ENCODE measurements around the gene NPM1.
"Not testable (repeated sequence)": the region's sequence is repeated elsewhere in the genome, so short reads cannot be mapped to it uniquely, and the experiment has no call there.

The NPM1 gene

DNA sequence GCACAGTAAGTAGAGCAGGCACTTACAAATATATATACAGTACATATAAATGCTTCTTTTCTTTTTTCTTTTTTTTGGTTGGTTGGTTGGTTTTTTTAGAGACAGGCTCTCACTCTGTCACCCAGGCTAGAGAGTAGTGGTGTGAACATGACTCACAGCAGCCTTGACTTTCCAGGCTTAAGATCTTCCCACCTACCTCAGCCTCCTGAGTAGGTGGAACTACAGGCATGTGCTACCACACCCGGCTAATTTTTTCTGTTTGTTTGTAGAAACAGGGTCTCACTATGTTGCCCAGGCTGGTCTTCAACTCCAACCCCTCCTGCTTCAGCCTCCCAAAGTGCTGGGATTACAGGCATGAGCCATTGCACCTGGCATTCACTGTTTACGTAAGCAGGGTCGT is 2.6 kb upstream of the NPM1 start:
- DNase-seq (ENCODE audit: low read depth in 3 of 3, low spot score in 1 of 3): not testable (repeated sequence)

- DNase-seq (ENCODE audit: low read depth in 3 of 3, low spot score in 1 of 3): no peak
Measured at GRCh38 chr5:171386006-171386671, 1.5 kb upstream of the NPM1 start.

- no peak for DNase-seq (ENCODE audit: low read depth in 3 of 3, low spot score in 1 of 3)
Measured at GRCh38 chr5:171386861-171387344, 746 bp upstream of the NPM1 start.

- peak; percentile 53 to 84 (median 63) for DNase-seq (ENCODE audit: low read depth in 3 of 3, low spot score in 1 of 3)
Measured at GRCh38 chr5:171387970-171388815, 544 bp downstream of the NPM1 start.

DNA sequence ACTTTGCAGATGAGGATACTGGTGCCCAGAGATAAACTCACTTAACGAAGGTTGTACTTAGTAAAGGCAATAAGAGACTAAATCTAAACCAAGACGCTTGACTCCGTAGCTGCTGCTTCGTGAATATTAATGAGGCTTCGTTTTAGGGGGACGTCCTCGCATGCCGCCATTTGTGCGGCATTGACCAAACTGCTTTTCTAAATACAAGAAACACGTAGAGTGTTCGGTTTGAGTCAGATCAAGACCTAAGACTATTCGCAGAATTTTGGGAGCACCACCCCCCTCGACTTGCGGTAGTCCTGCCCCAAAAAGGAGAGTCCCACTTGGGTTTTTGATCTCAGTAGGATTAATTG is 1.1 kb downstream of the NPM1 start:
- no peak for DNase-seq (ENCODE audit: low read depth in 3 of 3, low spot score in 1 of 3)

DNA sequence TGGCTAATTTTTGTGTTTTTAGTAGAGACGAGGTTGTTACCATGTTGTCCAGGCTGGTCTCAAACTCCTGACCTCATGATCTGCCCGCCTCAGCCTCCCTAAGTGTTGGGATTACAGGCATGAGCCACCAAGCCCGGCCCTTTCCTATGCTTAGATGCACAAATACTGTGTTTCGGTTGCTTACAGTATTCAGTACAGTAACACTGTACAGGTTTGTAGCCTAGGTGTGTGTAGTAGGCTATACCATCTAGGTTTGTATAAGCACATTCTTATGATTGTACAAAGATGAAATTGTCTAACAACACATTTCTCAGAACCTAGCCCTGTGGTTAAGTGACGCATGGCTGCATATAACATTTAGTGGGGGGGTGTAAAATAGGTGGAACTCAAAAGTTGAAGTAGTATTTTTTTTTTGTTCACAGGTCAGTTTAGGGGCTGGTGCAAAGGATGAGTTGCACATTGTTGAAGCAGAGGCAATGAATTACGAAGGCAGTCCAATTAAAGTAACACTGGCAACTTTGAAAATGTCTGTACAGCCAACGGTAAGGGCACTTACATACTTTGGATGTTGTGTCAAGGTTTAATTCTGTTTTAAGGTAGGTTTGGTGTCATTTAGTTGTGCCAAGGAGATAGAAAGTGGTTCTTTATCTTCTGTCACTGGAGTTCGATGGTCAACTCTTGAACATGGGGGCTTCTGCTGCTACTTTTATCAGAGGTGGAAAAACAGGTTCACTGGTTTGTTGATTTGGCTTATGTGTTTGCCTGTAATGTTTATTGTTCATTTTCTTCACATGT is 3.4 kb downstream of the NPM1 start:
- no peak for DNase-seq (ENCODE audit: low read depth in 3 of 3, low spot score in 1 of 3)

- no peak for DNase-seq (ENCODE audit: low read depth in 3 of 3, low spot score in 1 of 3)
Measured at GRCh38 chr5:171391996-171392577, 4.4 kb downstream of the NPM1 start.

- no peak for DNase-seq (ENCODE audit: low read depth in 3 of 3, low spot score in 1 of 3)
Measured at GRCh38 chr5:171392585-171393159, 5.0 kb downstream of the NPM1 start.

DNA sequence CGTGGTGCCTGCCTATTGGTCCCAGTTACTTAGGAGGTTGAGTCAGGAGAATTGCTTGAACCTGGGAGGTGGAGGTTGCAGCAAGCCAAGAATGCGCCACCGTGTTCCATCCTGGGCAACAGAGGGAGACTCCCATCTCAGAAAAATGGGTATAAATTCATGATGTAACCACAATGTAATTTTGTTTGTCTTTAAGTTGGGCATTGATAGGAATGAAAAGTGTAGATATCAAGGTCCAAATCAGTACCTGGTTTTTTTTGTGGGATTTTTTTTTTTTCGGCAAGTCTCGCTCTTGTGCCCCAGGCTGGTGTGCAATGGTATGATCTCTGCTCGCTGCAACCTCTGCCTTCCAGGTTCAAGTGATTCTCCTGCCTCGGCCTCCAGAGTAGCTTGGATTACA is 7.4 kb downstream of the NPM1 start:
- DNase-seq (ENCODE audit: low read depth in 3 of 3, low spot score in 1 of 3): no peak

GRCh38 chr5:171396583-171396982 is 8.9 kb downstream of the NPM1 start:
- DNase-seq (ENCODE audit: low read depth in 3 of 3, low spot score in 1 of 3): not testable (repeated sequence)

DNA sequence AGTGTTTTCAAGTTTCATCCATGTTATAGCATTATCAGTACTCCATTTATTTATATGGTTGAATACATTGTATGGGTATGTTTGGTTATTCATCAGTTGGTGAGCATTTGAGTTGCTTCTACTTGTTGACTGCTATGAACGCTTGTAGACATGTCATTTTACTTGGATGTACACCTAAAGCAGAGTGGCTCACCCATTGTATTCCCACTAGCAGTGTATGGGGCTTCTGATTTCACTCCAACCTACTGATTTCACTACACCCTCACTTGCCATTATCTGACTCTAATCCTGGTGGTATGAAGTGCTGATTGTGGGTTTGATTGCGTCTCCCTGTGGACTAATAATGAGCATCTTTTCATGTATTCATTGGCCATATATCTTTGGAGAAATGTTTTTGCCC is 9.5 kb downstream of the NPM1 start:
- no peak for DNase-seq (ENCODE audit: low read depth in 3 of 3, low spot score in 1 of 3)

GRCh38 chr5:171397599-171397998 is 9.9 kb downstream of the NPM1 start:
- no peak for DNase-seq (ENCODE audit: low read depth in 3 of 3, low spot score in 1 of 3)

- DNase-seq (ENCODE audit: low read depth in 3 of 3, low spot score in 1 of 3): not testable (repeated sequence)
Measured at GRCh38 chr5:171398660-171399059, 11.0 kb downstream of the NPM1 start.

DNA sequence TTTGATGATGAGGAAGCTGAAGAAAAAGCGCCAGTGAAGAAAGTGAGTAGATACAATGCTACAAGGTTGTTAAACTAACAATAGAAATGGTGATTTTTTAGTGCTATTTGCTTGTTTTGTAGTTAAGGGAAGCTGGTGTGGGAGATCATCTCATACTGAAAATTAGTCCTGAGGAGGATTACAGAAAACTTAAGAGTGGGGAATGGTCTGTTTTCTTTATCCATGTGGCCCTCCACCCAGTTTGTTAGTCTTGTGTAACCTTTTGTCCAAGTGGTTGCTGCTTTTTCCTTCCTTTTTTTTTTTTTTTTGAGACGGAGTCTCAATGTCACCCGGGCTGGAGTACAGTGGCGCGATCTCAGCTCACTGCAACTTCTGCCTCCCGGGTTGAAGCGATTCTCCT is 12.5 kb downstream of the NPM1 start:
- DNase-seq (ENCODE audit: low read depth in 3 of 3, low spot score in 1 of 3): no peak

GRCh38 chr5:171401167-171401947 is 13.7 kb downstream of the NPM1 start:
- DNase-seq (ENCODE audit: low read depth in 3 of 3, low spot score in 1 of 3): no peak

DNA sequence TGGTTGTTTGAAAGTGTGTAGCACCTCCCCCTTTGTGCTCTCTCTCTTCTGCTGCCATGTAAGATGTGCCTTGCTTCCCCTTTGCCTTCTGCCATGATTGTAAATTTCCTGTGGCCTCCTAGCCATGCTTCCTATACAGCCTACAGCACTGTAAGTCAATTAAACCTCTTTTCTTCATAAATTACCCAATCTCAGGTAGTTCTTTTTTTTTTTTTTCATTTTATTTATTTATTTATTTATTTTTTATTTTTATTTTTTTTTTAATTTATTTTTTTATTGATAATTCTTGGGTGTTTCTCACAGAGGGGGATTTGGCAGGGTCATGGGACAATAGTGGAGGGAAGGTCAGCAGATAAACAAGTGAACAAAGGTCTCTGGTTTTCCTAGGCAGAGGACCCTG is 15.1 kb downstream of the NPM1 start:
- DNase-seq (ENCODE audit: low read depth in 3 of 3, low spot score in 1 of 3): not testable (repeated sequence)

DNA sequence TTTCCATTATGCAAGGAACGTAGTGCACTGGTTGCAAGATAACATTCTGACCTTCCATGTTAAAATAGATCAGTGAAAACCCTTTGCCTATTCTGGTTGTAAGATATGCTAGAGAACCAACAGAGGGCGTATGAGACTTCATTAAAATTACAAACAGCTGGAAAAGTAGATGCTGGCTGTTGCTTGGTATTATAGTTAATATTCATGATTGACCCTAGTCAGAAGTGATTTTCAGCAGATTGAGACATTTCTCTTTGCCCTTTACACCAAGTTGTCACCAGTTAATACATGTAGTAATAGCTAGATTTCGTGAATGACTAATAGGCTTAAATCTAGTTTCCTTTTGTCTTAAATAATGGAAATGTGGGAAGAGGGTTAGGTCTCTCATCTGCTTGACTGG is 18.0 kb downstream of the NPM1 start:
- DNase-seq (ENCODE audit: low read depth in 3 of 3, low spot score in 1 of 3): no peak

DNA sequence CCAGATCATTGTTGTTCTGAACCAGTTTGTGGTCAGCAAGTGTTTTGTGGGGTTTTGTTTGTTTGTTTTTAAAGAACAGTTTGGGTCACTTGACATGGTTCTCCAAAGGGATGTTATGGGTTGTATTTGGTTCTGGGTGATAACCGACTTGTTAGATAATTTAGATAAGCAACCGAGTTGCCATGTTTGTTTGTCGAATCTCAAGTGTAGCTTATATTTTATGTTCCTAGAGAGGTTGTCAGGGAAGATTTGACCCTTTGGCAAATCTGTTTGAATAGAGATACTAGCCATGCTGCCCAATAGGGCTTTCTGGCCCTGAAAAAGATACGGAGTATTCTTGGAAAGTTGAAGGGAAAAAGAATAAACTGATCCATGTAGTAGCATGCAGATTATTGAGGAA is 19.6 kb downstream of the NPM1 start:
- no peak for DNase-seq (ENCODE audit: low read depth in 3 of 3, low spot score in 1 of 3)

DNA sequence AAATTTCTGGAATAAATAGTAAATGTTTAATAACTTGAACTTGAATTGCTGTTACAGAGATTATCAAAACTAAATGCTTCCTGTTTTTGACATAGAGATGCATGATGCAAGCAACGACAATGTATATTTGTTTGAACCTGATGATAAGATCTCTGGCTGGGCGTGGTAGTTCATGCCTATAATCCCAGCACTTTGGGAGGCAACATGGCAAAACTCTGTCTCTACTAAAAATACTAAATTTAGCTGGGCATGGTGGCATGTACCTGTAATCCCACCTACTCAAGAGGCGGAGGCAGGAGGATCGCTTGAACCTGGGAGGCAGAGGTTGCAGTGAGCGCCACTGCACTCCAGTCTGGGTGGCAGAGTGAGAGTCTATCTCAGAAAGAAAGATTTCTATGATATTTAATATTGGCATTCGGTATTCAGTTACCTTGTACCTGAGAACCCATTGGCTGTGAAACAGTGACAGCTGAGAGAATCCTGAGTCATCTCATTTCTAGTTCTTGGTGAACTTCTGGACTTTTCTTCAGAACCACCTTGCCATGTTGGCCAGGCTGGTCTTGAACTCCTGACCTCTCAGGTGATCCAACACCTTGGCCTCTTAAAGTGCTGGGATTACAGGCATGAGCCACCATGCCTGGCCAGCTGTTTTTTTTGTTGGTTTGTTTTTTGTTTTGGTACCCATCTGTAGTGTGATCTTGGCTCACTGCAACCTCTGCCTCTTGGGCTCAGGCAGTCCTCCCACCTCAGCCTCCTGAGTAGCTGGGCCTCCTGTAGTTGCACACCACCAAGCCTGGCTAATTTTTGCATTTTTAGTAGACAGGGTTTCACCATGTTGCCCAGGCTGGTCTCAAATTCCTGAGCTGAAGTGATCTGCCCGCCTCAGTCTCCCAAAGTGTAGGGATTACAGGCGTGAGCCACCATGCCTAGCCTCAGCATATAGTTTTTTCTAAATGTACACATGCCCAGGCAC is 21.8 kb downstream of the NPM1 start:
- DNase-seq (ENCODE audit: low read depth in 3 of 3, low spot score in 1 of 3): no peak
